ENCODE data around the gene PGF.

PGF gene

DNA sequence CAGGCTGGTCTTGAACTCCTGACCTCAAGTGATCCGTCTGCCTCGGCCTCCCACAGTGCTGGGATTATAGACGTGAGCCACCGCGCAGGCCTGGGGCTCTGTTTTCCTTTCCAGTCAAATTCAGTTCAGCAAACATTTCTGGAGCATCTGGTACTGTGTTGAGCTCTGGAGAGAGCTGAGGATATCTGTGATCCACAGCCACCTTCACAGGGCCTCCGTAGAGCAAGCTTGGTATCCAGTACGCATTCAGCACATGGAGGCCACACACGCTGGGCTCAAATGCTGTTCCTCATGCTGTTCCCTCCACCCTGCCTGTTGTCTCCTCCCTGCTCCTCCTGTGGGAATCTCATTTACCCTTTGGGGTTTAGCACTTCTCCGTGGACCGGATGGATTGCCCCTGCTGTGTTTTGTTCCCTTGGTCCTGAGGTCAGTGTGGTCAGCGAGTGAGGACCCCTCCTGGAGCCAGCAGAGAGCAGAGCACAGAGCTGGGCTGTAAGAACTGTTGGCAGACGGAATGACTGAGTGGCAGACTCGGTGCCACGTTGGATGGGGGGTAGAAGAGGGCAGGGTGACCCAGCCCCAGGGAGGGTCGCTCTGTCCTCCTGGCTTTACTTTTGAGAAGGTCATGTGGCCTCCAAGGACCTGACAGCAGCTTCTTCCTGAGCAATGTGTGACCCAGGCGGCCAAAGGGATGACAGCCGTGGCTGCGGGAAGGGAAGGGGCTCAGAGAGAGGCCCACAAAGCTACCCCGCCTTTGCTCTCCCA lies 33.2 kb downstream of the PGF start:
- no peak for DNase-seq (ENCODE audit: low read depth in 2 of 2, low spot score in 1 of 2)

DNA sequence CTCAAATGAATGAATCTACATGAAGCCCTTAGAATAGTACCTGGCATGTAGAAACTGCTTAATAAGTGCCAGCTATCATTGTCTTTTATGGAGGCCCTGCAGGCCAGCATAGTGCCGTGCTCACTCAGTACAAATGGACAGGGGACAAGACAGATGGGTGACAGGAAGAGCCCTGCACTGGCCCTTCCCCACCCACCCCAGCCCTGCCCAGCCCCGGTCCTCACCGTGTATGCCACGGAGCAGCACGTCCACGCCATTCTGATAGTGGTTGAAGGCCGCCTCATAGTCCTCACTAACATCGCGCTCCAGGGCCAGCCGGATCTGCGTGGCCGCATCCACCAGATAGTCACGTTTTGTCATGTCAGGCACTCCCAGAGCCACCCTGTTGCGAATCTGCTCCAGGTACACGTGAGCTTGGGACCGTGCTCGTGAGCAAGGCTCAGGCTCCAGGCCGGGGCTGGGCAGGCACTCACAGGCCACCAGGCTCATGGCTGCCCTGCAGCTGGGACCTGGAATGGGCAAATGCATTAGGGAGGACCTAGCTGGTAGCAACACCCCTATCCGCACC lies 34.3 kb downstream of the PGF start:
- no peak for DNase-seq (ENCODE audit: low read depth in 2 of 2, low spot score in 1 of 2)

DNA sequence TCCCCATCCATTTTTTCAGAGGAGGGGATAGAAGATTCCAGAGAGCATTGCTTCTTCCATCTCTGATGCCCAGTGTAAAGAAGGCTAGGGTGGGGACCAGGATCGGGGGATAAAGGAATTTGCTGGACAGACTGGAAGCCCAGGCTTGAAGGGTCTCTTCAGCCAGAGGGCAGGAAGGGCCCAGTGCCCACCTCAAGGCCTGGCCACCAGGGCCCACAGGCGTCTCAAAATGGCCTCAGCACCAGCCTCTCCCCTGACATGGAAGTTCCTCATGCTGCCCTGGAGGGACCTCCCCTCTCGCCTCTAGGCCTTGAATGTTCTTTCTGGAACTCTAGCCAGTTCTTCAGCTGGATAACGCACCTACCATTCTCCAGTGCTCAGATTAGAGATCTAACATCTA lies 35.1 kb downstream of the PGF start:
- DNase-seq (ENCODE audit: low read depth in 2 of 2, low spot score in 1 of 2): no peak

DNA sequence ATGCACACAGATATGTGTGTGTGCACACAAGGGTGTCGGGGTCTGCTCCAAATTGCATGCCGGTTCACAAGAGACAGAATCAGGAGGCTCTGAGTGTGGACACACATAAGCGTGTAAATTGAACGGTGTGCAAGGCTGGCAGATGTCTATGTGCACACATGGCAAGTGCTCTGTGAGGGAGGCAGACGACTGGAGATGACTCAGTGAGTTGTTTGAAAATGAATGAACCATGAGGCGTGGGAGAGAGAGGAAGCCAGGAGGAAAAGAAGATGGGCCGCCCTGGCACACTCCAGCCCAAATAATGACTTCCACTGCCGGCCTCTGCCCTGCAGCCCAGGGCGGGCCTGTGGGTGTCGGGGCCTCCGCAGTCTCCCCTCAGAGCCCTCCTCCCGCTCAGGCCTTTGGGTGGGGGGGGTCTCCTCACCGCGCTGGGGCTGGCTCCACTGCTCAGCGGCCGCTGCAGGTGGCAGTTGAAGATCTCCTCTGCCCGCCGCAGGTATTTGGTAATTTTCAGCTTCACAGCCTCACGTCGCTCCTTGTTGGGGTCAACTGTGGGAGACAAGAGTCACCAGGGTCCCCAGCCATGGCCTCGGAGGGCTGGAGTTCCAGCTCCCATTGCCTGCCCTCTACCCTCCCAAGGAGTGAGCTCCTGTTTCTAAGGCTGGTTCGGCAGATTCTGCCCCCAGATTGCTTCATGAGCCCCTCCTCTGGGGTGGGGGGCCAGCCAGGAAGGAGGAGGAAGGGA lies 35.8 kb downstream of the PGF start:
- DNase-seq (ENCODE audit: low read depth in 2 of 2, low spot score in 1 of 2): no peak

DNA sequence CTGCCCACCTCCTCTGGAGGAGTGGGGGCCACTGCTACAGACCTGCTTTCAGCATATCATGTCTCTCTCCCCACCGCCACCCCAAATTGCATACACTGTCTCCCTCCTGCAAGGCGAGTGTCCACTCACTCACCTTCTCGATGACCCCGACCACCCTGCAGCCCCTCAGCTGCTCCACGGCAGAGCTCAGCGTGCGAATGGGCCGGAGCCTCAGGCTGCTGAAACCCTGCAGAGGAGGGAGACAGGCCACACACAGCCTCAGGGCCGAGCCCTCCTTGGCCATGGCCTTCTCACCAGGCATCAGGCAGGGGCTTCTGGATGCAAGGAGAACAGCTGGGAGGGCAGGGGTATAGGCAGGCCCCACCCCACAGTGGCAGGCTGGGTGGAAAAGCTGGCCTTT lies 37.0 kb downstream of the PGF start:
- no peak for DNase-seq (ENCODE audit: low read depth in 2 of 2, low spot score in 1 of 2)

DNA sequence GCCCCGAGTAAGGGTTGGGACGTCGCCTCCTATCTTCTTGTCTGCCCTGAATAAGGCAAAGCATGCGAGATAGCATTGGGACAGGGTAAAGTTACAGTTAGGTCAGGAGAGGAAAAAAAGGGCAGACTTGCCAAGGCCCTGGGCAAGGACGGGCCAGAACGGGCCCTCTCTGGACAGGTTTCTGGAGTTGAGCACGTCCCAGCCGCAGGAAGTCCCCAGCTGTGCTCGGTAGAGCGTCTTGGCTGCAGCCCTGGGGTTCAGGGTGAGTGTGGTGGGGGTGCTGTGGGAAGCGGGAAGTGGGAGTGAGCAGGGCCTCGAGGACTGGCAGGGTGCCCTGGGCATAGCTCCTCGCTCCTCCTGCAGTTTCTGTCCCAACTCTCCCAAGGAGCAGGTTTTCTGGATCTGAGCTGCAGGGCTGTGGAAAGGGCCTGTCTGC lies 37.7 kb downstream of the PGF start:
- no peak for DNase-seq (ENCODE audit: low read depth in 2 of 2, low spot score in 1 of 2)

DNA sequence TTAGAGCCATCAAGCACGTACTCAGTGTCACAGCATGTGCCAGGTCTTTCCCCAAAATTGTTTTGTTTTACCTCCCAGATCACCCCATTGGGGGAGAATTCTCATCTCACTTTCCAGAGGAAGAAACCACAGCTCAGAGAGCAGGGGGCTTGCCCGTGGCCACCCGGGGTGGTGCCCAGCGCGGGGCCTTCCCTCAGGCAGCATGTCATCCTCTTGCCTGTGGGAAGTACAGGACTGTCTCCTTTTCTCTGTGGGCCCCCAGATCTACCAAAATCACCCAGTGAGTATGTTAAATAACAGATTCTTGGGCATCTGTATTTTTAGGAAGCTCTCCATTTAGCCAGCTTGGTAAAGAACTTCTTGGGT lies 38.2 kb downstream of the PGF start:
- DNase-seq (ENCODE audit: low read depth in 2 of 2, low spot score in 1 of 2): no peak

DNA sequence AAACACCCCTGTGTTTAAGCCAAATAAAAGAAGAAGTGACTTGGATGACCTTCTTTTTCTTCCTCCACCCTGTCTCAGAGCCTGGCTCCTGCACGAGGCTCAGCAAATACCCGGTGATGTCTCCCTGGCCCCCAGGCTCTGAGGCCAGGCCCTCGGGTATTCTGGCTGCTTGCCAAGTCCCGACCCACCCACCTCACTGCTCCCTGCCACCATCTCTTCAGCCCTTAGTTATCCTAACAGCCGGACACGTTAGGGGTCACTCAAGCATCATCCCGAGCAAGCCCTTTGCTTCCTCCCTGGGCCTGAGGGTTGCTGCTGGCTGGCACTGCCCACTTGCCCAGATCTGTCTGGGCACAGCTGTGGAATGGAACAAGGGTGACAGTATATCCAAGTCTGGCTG lies 39.6 kb downstream of the PGF start:
- no peak for DNase-seq (ENCODE audit: low read depth in 2 of 2, low spot score in 1 of 2)

DNA sequence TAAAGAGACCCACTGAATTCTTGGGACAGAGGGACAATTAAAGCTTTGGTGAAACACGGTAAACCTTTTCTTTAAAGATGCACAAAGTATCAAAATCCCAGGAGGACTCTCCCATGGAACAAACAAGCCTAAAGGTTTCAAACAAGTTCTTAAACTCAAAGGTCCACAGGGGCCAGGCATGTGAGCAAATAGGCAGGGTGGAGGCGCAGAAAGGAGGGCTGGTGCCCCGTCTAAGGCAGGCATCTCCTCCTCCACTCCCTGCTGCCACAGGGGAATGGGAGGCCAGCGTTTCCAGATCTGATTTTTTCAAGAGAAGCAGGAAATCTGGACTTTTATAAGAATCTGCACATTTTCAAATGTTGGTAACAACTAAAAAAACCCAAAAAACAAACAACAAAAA lies 40.0 kb downstream of the PGF start:
- DNase-seq (ENCODE audit: low read depth in 2 of 2, low spot score in 1 of 2): no peak

DNA sequence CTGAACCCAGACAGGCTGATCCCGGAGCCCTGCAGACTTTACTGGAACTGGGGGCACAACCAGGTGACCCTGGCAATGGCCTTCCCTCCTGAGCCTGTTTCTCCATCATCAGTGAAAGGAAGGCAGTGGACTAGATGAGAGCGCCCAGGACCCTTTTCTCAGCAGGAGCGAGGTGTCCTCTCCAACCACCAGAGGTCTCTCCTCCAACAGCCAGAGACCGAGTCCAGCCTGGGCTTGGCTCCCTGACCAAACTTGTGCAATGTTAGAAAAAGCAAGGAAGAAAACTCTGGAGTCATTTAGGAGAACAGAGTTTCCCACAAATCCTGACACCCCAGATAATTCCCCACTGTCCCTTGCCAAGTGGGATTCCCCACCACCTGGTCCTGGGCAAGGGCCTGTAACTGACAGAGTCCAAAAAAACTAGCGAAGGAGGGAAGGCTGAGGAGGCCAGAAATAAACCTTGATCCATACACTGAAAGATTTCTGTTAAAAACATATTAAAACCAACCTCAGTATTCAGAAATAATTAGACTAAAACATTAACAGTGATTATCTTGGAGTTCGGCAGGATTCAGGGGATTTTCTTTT lies 41.3 kb downstream of the PGF start:
- DNase-seq (ENCODE audit: low read depth in 2 of 2, low spot score in 1 of 2): no peak

DNA sequence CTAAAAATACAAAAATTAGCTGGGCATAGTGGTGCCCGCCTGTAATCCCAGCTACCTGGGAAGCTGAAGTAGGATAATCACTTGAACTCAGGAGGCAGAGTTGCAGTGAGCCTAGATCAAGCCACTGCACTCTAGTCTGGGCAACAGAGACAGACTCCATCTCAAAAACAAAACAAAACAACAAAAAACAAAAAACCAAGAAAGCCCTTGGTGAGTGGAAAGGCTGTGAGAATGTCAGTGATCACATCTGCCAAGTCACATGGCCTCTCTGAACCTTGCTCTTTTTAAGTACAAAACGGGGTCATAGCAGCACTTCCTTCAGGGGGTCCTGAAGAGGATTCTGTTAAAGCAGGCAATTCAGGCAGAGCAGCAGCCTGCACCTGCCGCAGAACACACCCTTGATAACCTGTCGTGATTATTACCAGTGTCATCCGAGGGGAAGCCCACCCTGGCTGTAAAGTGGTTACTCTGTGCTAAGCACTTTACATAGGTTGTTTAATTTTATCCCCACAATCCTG lies 41.9 kb downstream of the PGF start:
- no peak for DNase-seq (ENCODE audit: low read depth in 2 of 2, low spot score in 1 of 2)

DNA sequence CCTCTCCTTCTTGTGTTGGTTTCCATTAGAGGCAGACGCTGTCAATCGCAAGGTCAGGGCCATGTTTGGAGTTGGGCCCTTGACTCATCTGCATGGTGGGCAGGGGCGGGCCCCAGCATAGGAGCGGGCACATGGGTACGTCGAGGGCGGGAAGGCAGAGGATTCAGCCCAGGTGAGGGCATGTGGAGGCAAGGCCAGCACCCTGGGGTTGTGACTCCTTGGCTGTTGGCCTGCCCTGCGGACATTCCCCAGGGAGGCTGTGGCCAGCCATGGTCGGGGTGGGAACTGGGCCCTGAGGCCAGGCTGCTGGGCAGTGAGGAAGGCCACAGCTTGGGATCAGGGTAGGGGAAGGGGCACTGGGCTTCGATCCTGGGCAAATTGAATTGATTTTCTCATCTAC lies 42.6 kb downstream of the PGF start:
- no peak for DNase-seq (ENCODE audit: low read depth in 2 of 2, low spot score in 1 of 2)

DNA sequence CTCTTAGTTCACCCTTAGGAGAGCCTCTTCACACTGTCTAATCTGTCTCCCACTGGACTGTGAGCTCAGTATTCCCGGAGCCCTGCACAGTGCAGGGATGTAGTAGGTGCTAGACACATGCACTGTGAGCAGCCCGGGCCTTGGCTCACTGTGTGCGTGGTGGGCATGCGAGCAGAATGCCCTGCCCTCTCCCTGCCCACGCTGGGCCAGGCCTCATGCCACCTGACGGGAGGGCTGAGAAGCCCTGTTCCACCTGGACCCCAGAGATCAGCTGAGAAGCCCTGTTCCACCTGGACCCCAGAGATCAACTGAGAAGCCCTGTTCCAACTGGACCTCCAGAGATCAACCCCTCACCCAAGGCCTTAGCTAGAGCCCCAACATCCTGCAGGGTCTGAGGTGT lies 43.3 kb downstream of the PGF start:
- no peak for DNase-seq (ENCODE audit: low read depth in 2 of 2, low spot score in 1 of 2)

DNA sequence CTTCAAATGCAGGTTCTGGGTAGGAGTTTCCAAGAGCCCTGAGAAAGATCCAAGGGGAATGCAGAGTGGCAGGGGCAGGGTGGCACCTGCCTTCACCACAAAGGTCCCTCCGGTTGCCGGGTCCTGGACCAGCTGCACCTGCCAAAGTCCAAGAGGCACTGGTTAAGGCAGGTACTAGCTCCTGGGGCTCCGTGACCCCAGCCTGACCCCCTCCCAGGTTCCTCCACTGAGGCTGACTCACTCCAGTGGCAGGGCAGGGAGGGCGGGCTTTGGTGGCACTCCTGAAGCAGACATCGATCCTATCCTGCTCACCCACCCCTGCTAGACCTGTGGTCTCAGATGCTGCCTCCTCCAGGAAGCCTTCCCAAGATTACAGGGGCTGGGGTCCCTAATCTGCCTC lies 43.7 kb downstream of the PGF start:
- no peak for DNase-seq (ENCODE audit: low read depth in 2 of 2, low spot score in 1 of 2)

DNA sequence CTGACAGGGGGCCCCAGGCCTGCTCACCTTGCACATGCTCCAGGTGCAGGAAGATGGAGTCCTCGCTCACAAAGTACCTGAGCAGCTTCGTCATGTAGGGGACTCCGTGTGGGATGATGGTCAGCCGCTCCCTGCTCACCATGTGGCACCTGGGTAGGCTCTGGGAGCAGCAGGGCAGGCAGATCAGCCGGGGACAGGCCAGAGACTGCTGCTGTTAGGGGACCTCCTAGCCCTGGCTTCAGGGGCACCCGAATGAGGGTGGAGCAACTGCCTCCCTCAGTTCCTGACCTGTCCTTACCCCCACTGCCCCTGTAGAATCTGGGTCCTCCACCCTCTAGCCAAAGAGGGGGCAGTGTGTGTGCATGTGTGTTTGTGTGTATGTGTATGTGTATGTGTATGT lies 44.2 kb downstream of the PGF start:
- no peak for DNase-seq (ENCODE audit: low read depth in 2 of 2, low spot score in 1 of 2)

DNA sequence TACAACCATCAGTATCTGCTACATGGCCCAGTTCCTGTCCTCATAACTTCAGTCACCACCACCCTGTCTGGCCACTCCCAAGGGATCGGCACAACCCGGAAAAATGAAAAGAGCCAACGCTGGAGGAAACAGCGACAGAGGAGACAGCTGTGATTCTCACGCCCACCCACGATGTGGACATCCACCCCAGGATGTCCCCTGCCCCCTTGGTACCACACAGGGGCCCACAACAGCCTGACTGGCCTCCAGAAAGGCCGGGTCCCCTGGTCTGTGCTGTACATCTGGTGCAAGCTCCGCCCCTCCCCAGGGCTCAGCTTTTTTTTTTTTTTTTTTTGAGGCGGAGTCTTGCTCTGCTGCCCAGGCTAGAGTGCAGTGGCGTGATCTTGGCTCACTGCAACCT lies 44.8 kb downstream of the PGF start:
- DNase-seq (ENCODE audit: low read depth in 2 of 2, low spot score in 1 of 2): no peak

DNA sequence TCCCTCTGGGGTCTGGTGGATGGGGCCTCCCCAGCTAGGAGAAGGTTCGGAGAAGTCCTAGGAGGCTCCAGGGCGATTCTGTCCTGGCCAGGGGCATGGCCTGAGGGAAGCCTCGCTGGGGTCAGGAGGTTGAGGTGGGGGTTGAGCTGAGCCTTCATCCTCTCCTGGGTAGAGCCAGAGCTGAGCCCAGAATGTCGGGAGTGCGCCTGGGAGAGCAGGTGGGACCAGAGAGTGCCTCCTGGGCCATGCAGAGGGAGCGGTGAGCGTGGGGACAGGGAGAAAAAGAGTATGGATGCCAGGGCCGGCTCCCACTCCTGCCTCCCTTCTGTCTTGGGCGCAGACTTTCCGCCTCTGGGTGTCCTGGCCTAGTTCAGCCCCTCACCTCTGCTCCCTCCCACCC lies 45.5 kb downstream of the PGF start:
- no peak for DNase-seq (ENCODE audit: low read depth in 2 of 2, low spot score in 1 of 2)

DNA sequence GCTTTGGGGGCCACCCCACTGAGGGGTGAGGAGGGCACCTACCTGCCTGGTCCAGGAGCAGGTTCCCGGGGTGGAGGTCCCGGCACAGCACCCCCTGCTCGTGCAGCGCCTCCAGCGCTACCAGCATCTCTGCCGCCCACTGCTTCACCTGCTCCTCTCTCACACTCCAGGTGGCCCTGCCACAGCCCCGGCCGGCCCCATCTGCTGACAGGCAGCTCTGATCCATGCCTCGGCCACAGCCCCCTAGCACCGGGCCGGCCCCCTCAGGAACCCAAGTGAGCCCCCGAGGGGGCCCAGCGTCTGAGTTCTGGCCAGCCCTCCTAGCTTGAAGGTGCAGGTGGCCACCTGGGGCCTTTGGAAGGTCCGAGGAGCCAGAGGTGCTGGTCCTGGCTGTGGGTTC lies 45.9 kb downstream of the PGF start:
- DNase-seq (ENCODE audit: low read depth in 2 of 2, low spot score in 1 of 2): no peak

DNA sequence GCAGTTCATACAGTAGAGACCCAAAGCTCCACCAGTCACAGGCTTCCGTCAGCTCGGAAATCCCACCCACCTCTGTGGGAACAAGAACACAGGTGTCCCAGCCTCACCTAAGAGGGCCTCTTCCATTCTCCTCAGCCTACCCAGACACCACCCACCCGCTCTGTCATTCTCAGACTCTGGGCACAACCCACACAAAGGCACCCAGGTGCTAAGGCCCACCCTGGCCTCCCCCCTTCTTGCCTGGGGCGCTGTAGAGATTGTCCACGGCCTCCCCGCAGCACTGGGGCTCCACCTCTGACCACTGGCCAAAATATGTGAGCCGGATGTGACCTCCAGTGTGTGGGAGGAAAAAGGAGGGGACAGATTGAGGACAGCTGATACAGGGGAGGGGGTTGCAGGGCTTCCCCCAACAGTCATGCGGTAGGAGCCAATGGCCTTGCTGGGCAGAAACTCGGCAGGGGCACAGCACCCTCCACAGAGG lies 46.5 kb downstream of the PGF start:
- no peak for DNase-seq (ENCODE audit: low read depth in 2 of 2, low spot score in 1 of 2)

DNA sequence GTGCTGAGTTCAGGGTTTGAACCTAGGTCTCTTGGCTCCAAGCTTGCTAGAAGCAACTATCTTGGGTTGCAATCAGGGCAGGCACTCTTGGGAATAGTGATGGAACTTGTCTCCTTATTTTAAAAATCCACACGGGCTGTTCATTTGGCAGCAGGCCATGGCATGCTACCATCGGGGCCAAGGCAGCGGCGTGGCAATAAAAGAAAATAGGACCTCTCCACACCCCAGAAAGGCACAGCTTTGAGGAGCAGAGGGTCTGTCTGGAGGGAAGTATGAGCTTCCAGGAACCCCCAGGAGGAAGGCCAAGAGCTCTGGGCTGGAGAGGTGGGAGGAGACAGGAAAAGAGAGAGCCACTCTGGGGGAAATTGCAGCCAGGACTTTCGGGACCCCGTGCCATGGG lies 47.7 kb downstream of the PGF start:
- no peak for DNase-seq (ENCODE audit: low read depth in 2 of 2, low spot score in 1 of 2)

DNA sequence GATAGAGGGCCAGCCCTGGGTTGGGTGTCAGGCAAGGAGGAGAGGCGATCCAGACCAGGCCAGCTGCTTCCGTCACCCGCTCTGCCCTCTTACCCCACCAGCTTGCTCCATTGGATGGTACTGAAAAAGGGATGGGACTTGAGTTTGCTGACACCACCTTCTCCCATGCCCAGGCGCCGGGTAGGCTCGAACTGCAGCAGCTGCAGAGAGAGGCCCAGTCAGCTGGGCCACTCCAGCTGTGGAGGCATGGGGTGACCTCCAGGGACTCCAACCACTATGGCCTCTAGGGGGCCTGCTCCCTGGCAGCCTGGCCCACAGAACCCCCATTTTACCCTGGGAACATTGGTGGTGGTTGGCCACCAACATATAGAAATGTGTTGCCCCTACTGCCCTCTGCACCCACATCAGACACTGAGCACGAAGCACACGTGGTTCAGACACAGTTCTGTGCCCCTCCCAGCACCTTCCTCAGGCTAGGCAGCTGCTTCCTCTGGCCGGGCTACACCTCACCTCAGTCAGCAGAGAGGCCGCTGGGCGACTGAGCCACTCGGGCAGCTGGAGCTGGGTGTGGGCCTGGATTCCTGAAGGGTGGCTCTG lies 48.4 kb downstream of the PGF start:
- DNase-seq (ENCODE audit: low read depth in 2 of 2, low spot score in 1 of 2): no peak

All from stimulated activated CD8-positive, alpha-beta memory T cell treated with anti-CD3 and anti-CD28 coated beads, Interleukin-4, amount 100 ng/mL, for 4 hours (primary cell).